OCI-LY1 (cell line): ENCODE data around the gene CNPPD1.

ENCODE experiments used
- H2AFZ ChIP-seq: fragments of 200-600 bp; sonication (generic), shearing (Covaris generic); 2 replicates; pipeline ENCODE4 v1.6.0; 2014; ENCODE audit warnings: antibody characterized with exemption, mild to moderate bottlenecking, low read length
- H3F3A ChIP-seq: fragments of 200-600 bp; sonication (generic), shearing (Covaris generic); 2 replicates; pipeline ENCODE4 v1.6.0; 2014; ENCODE audit warnings: mild to moderate bottlenecking, antibody characterized with exemption, low read length, moderate library complexity; ENCODE audit not compliant: insufficient read depth
- H3K27ac ChIP-seq: fragments of 200-600 bp; sonication (generic); 2 replicates; pipeline ENCODE4 v1.5.1; 2014; ENCODE audit warnings: low read length, mixed run types, mild to moderate bottlenecking, low read depth; ENCODE audit not compliant: poor library complexity, severe bottlenecking
- H3K27me3 ChIP-seq: fragments of 200-600 bp; sonication (generic); 2 replicates; pipeline ENCODE4 v1.6.0; 2014; ENCODE audit warnings: antibody characterized with exemption, mild to moderate bottlenecking, low read length, moderate library complexity; ENCODE audit not compliant: insufficient read depth
- H3K36me3 ChIP-seq: fragments of 200-600 bp; sonication (generic); 2 replicates; pipeline ENCODE4 v1.6.1; 2014; ENCODE audit warnings: mild to moderate bottlenecking, antibody characterized with exemption, low read length, moderate library complexity, mixed read lengths; ENCODE audit not compliant: insufficient read depth
- H3K4me1 ChIP-seq: fragments of 200-600 bp; sonication (generic); 2 replicates; pipeline ENCODE4 v1.5.1; 2014; ENCODE audit warnings: mild to moderate bottlenecking, low read length, moderate library complexity; ENCODE audit not compliant: insufficient read depth, severe bottlenecking
- H3K4me2 ChIP-seq: fragments of 200-600 bp; sonication (generic), shearing (Covaris generic); 2 replicates; pipeline ENCODE4 v1.6.1; 2014; ENCODE audit warnings: low read length
- H3K4me3 ChIP-seq: fragments of 200-600 bp; sonication (generic); 2 replicates; pipeline ENCODE4 v1.5.1; 2014; ENCODE audit warnings: low read length, low read depth, mild to moderate bottlenecking, mixed read lengths; ENCODE audit not compliant: poor library complexity, severe bottlenecking
- H3K79me2 ChIP-seq: fragments of 200-600 bp; shearing (Covaris generic); 2 replicates; pipeline ENCODE4 v1.6.1; 2016; ENCODE audit warnings: mixed run types, low read length, mixed read lengths; ENCODE audit not compliant: insufficient read depth
- H3K9ac ChIP-seq: fragments of 200-600 bp; sonication (generic), shearing (Covaris generic); 2 replicates; pipeline ENCODE4 v1.6.1; 2014; ENCODE audit warnings: mild to moderate bottlenecking, low read length, mixed read lengths
- H3K9me2 ChIP-seq: fragments of 200-600 bp; sonication (generic), shearing (Covaris generic); 2 replicates; pipeline ENCODE4 v1.6.1; 2014; ENCODE audit warnings: low read depth, mild to moderate bottlenecking, low read length, mixed read lengths
- H3K9me3 ChIP-seq: fragments of 200-600 bp; shearing (Covaris generic); 2 replicates; pipeline ENCODE4 v1.6.1; 2014; ENCODE audit warnings: low read length, mixed read lengths
- H4K20me1 ChIP-seq: fragments of 200-600 bp; sonication (generic), shearing (Covaris generic); 2 replicates; pipeline ENCODE4 v1.6.0; 2016; ENCODE audit warnings: mild to moderate bottlenecking, low read length; ENCODE audit not compliant: insufficient read depth
- EZH2 ChIP-seq: fragments of 200-600 bp; sonication (generic), shearing (Covaris generic); IDR thresholded peaks from 2 replicates; pipeline ENCODE4 v1.8.0; 2017; ENCODE audit warnings: borderline replicate concordance, mixed run types, mild to moderate bottlenecking, antibody characterized with exemption, low read length, moderate library complexity, mixed read lengths
- TF ChIP-seq, protein P1 (sequence below): fragments of 200-600 bp; sonication (generic), shearing (Covaris generic); IDR thresholded peaks from 2 replicates; pipeline ENCODE4 v1.5.1; 2017; ENCODE audit warnings: mild to moderate bottlenecking, antibody characterized with exemption, low read length, moderate library complexity, mixed read lengths

The CNPPD1 gene

DNA sequence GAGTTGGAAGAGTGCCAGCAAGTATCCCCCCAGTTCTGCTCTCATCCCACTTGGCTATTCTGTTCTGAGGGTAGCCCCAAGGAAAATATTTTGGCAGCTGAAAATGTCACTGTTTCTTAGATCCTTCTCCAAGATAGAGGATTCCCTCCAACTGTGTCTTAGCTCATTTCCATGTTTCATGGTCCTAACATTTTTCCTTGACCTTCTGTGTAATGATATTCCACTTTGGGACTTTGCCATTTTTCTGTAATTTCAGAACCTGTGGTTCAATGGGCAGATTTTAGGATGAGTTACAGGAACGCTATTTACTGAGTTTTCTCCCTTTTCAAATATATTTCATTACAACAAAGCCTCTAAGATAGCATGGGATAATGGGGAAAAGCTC, 50.8 kb downstream of the CNPPD1 start:
- H3K27me3 ChIP-seq = no peaks in the 10 kb centered on the region
- no peak overlapping the region for H3K4me3 ChIP-seq
- no peaks in the 10 kb centered on the region for H3K36me3 ChIP-seq
- H2AFZ ChIP-seq = no peak overlapping the region
- H3K9me3 ChIP-seq = no peaks in the 10 kb centered on the region
- no peaks in the 10 kb centered on the region for H3K79me2 ChIP-seq
- H3K9ac ChIP-seq = no peak overlapping the region
- no peak overlapping the region for H3K4me2 ChIP-seq
- H4K20me1 ChIP-seq = no peaks in the 10 kb centered on the region
- H3K4me1 ChIP-seq = no peaks in the 10 kb centered on the region
- H3K27ac ChIP-seq = no peak overlapping the region
- no peaks in the 10 kb centered on the region for H3F3A ChIP-seq
- no peak for TF ChIP-seq EZH2
- TF ChIP-seq, protein P1, sequence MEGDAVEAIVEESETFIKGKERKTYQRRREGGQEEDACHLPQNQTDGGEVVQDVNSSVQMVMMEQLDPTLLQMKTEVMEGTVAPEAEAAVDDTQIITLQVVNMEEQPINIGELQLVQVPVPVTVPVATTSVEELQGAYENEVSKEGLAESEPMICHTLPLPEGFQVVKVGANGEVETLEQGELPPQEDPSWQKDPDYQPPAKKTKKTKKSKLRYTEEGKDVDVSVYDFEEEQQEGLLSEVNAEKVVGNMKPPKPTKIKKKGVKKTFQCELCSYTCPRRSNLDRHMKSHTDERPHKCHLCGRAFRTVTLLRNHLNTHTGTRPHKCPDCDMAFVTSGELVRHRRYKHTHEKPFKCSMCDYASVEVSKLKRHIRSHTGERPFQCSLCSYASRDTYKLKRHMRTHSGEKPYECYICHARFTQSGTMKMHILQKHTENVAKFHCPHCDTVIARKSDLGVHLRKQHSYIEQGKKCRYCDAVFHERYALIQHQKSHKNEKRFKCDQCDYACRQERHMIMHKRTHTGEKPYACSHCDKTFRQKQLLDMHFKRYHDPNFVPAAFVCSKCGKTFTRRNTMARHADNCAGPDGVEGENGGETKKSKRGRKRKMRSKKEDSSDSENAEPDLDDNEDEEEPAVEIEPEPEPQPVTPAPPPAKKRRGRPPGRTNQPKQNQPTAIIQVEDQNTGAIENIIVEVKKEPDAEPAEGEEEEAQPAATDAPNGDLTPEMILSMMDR = no peak
- H3K9me2 ChIP-seq = no peaks in the 10 kb centered on the region

DNA sequence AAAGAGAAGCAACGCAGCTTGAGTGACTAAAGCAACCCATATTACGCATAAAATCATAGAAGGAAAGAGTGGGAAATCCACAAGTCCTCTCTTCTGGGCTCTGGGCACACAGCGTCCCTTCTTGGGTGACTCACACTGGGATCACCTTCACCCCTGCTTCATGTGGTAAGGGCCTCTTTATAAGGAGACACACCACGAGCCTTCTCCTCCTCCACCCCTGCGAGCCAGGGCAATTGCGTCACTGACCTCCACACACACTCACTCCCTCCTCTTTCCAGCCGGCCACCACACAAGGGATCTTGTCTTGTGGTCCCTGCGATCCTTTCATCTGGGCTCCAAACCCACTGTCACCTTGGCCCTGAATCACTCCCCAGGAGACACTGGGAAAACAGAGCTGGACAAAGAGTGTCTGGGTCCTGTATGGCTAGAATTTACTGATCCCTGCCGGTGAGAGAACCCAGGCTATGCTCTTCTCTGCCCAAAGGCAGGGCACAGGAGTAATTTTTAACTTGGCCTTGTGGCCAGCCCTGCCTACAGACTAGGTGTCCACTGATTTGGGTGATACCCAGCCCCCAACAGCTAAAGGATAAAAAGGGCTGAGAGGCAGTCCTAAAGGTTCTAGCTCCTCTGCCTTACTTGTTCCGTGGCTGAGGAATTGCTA, 51.4 kb downstream of the CNPPD1 start:
- TF ChIP-seq, protein P1 = no peak
- TF ChIP-seq EZH2 = no peak
- no peak overlapping the region for H3K27ac ChIP-seq
- no peak overlapping the region for H3K4me2 ChIP-seq
- H3K4me3 ChIP-seq = no peak overlapping the region
- H3K79me2 ChIP-seq = no peaks in the 10 kb centered on the region
- no peak overlapping the region for H2AFZ ChIP-seq
- H3K9ac ChIP-seq = no peak overlapping the region
- no peaks in the 10 kb centered on the region for H3K9me2 ChIP-seq
- H3K27me3 ChIP-seq = no peaks in the 10 kb centered on the region
- H3F3A ChIP-seq = no peaks in the 10 kb centered on the region
- H3K36me3 ChIP-seq = no peaks in the 10 kb centered on the region
- no peaks in the 10 kb centered on the region for H3K9me3 ChIP-seq
- H3K4me1 ChIP-seq = no peaks in the 10 kb centered on the region
- no peaks in the 10 kb centered on the region for H4K20me1 ChIP-seq

- H3K9me2 ChIP-seq = no peaks in the 10 kb centered on the region
- TF ChIP-seq, protein P1 = no peak
- TF ChIP-seq EZH2 = no peak
- H3K79me2 ChIP-seq = no peaks in the 10 kb centered on the region
- H3K4me1 ChIP-seq = no peaks in the 10 kb centered on the region
- H3K27me3 ChIP-seq = no peaks in the 10 kb centered on the region
- H3K4me2 ChIP-seq = no peak overlapping the region
- no peak overlapping the region for H3K27ac ChIP-seq
- no peaks in the 10 kb centered on the region for H3F3A ChIP-seq
- no peaks in the 10 kb centered on the region for H4K20me1 ChIP-seq
- H3K9me3 ChIP-seq = no peaks in the 10 kb centered on the region
- no peaks in the 10 kb centered on the region for H3K36me3 ChIP-seq
- no peak overlapping the region for H2AFZ ChIP-seq
- no peak overlapping the region for H3K4me3 ChIP-seq
- H3K9ac ChIP-seq = no peak overlapping the region
Observed at GRCh38 chr2:219124381-219125110, 52.2 kb downstream of the CNPPD1 start.
